RWPE2 (cell line): ENCODE measurements around the gene TRIM50.

Experiments
- ATAC-seq: fragments of 200-7000 bp; cut with Tn5 transposase; 3 replicates; pipeline ENCODE4 v1.9.1; 2021; ENCODE audit warnings: low read depth
- DNase-seq: peaks from one replicate; pipeline ENCODE4 v3.0.0-alpha.2; 2020; ENCODE audit warnings: low spot score
- H3K27ac ChIP-seq: fragments of 450-650 bp; 2 replicates; pipeline ENCODE4 v1.5.1; 2017; ENCODE audit warnings: mild to moderate bottlenecking; ENCODE audit not compliant: poor library complexity, severe bottlenecking
- H3K27me3 ChIP-seq: fragments of 250-450 bp; sonication (Bioruptor Pico); 2 replicates; pipeline ENCODE4 v1.5.1; 2021; ENCODE audit warnings: mild to moderate bottlenecking, moderate library complexity; ENCODE audit not compliant: insufficient read depth, poor library complexity, severe bottlenecking
- H3K36me3 ChIP-seq: fragments of 250-450 bp; sonication (Bioruptor Pico); 2 replicates; pipeline ENCODE4 v1.5.1; 2020; ENCODE audit warnings: low read depth, mild to moderate bottlenecking, moderate library complexity
- H3K4me1 ChIP-seq: fragments of 250-450 bp; sonication (Bioruptor Pico); 2 replicates; pipeline ENCODE4 v1.5.1; 2021; ENCODE audit warnings: mild to moderate bottlenecking, moderate library complexity; ENCODE audit not compliant: insufficient read depth, poor library complexity, severe bottlenecking
- H3K4me3 ChIP-seq: fragments of 250-450 bp; sonication (Bioruptor Pico); 2 replicates; pipeline ENCODE4 v1.5.1; 2021; ENCODE audit warnings: mild to moderate bottlenecking, moderate library complexity; ENCODE audit not compliant: severe bottlenecking
- H3K9me3 ChIP-seq: fragments of 250-450 bp; sonication (Bioruptor Pico); 2 replicates; pipeline ENCODE4 v1.5.1; 2021; ENCODE audit warnings: mild to moderate bottlenecking, moderate library complexity; ENCODE audit not compliant: severe bottlenecking
- CTCF ChIP-seq: fragments of 450-650 bp; IDR thresholded peaks from one replicate; pipeline ENCODE4 v1.5.1; 2017; ENCODE audit warnings: mild to moderate bottlenecking, moderate library complexity; ENCODE audit not compliant: poor library complexity, severe bottlenecking

TRIM50 gene

DNA sequence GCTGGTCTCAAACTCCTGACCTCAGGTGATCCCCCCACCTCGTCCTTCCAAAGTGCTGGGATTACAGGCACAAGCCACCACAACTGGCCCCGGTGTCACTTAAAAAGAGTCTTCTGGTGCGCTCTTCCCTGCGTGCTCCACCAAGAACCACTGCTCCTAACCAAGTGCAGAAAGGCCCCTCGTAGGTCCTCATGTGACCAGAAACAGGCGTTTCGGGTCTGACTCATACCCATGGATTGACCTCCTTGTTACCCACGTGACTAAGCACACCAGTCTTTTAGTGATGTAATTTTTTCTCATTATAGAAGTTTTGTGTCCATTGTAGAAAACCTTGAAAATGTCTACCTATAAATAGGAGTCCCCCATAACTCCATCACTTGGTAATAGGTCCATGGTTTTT lies 14.0 kb upstream of the TRIM50 start:
- Histone ChIP-seq H3K36me3 (no peaks in the 10 kb centered on the region), H3K9me3 (no peaks in the 10 kb centered on the region), H3K4me1 (peaks cover 4% of the 10 kb centered on the region), H3K27me3 (no peaks in the 10 kb centered on the region), H3K4me3 (no peak overlapping the region), H3K27ac (no peak overlapping the region)
- DNase-seq, result no peak
- no peak for TF ChIP-seq CTCF
- ATAC-seq, result peak; percentile 52; the same call in 1 of the 3 replicates

DNA sequence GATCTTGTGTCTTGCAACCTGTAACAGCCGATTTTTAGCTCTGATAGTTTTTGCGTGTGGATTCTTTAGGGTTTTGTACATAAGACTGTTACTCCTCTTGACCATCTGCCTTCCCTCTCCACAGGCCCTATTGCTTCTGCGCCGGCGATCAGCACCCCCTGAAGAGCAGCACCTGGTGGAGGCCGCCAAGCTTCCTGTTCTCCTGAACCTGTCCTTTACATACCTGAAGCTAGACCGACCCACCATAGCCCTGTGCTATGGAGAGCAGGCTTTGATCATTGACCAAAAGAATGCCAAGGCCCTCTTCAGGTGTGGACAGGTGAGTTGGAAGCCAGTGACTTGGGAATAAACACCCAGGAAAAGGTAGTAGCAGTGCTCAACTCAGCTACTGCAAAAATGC lies 12.6 kb upstream of the TRIM50 start:
- peaks cover 4% of the 10 kb centered on the region for H3K4me1 ChIP-seq
- H3K36me3 ChIP-seq, result no peaks in the 10 kb centered on the region
- DNase-seq (no peak), ATAC-seq (no peak)
- TF ChIP-seq CTCF, result no peak
- H3K9me3 ChIP-seq, result no peaks in the 10 kb centered on the region
- H3K27me3 ChIP-seq, result no peaks in the 10 kb centered on the region
- H3K4me3 ChIP-seq, result no peak overlapping the region
- H3K27ac ChIP-seq, result no peak overlapping the region

- no peak for TF ChIP-seq CTCF
- no peaks in the 10 kb centered on the region for H3K36me3 ChIP-seq
- H3K27me3 ChIP-seq, result no peaks in the 10 kb centered on the region
- peaks cover 4% of the 10 kb centered on the region for H3K4me1 ChIP-seq
- DNase-seq, result no peak
- no peak overlapping the region for H3K4me3 ChIP-seq
- no peak overlapping the region for H3K27ac ChIP-seq
- H3K9me3 ChIP-seq, result no peaks in the 10 kb centered on the region
- ATAC-seq, result no peak
Observed at GRCh38 chr7:73338321-73338720, 10.4 kb upstream of the TRIM50 start.

- no peak for DNase-seq
- H3K36me3 ChIP-seq, result no peaks in the 10 kb centered on the region
- no peak overlapping the region for H3K4me3 ChIP-seq
- H3K27me3 ChIP-seq, result no peaks in the 10 kb centered on the region
- H3K9me3 ChIP-seq, result no peaks in the 10 kb centered on the region
- no peak for ATAC-seq
- TF ChIP-seq CTCF, result no peak
- no peak overlapping the region for H3K27ac ChIP-seq
- no peaks in the 10 kb centered on the region for H3K4me1 ChIP-seq
Observed at GRCh38 chr7:73332447-73332846, 4.6 kb upstream of the TRIM50 start.

GRCh38 chr7:73330772-73331171 lies 2.9 kb upstream of the TRIM50 start:
- Histone ChIP-seq H3K27ac (no peak overlapping the region), H3K36me3 (no peaks in the 10 kb centered on the region), H3K9me3 (no peaks in the 10 kb centered on the region), H3K27me3 (no peaks in the 10 kb centered on the region), H3K4me1 (no peaks in the 10 kb centered on the region), H3K4me3 (no peak overlapping the region)
- no peak for TF ChIP-seq CTCF
- DNase-seq (no peak), ATAC-seq (no peak)
